Breast epithelium (tissue), 4 donors: ENCODE data around the gene CCDC187. TPM values are rescaled to one million over a fixed set of nuclear protein-coding genes. Genes with fewer than 3 reads are reported as not detected.

ENCODE experiments used
- DNase-seq, 2 donors: peaks; one replicate each; pipeline ENCODE4 v3.0.0-alpha.2; 2019; ENCODE audit warnings: low spot score in 2 of 2
- H3K27ac ChIP-seq, 2 donors: fragments of 200-600 bp; sonication (generic) in 1 of 2; one replicate each; pipeline ENCODE4 v1.5.1; 2016 to 2019; ENCODE audit warnings: mild to moderate bottlenecking in 1 of 2
- H3K27me3 ChIP-seq, 2 donors: fragments of 200-600 bp; sonication (generic) in 1 of 2; one replicate each; pipeline versions ENCODE4 v1.5.1 to v1.6.0; 2017 to 2019; ENCODE audit warnings: control low read depth in 1 of 2, mild to moderate bottlenecking in 1 of 2
- H3K36me3 ChIP-seq: fragments of 200-600 bp; one replicate; pipeline ENCODE4 v1.5.1; 2019
- H3K4me1 ChIP-seq, 2 donors: fragments of 200-600 bp; sonication (generic); one replicate each; pipeline ENCODE4 v1.5.1; 2016 to 2019; ENCODE audit warnings: control low read depth in 1 of 2
- H3K4me3 ChIP-seq, 3 donors: fragments of 200-600 bp; sonication (generic); 1 replicate in 2 of 3; 2 replicates in 1 of 3; pipeline ENCODE4 v1.5.1; 2016 to 2019; ENCODE audit warnings: mild to moderate bottlenecking in 3 of 3, moderate library complexity in 2 of 3
- H3K9me3 ChIP-seq, 2 donors: fragments of 200-600 bp; sonication (generic) in 1 of 2; one replicate each; pipeline ENCODE4 v1.5.1; 2016 to 2019; ENCODE audit warnings: control low read depth in 1 of 2
- POLR2A ChIP-seq: fragments of 450-650 bp; IDR thresholded peaks from one replicate; pipeline ENCODE4 v1.6.1; 2016; ENCODE audit warnings: antibody characterized with exemption, mild to moderate bottlenecking, moderate library complexity
- POLR2AphosphoS5 ChIP-seq, 3 donors: sonication (generic); formaldehyde crosslinking; IDR thresholded peaks; one replicate each; pipeline ENCODE4 v1.6.1; 2017; ENCODE audit warnings: antibody characterized with exemption in 3 of 3
- intact Hi-C: fragments of 100-400 bp; cut with DNase I; formaldehyde crosslinking; loops from one replicate; pipeline ENCODE4 v1.15.1; 2023; ENCODE audit warnings: low total_unique reads
- total RNA-seq, 3 donors: library from RNA; depleted of rRNA; stranded (reverse); fragments of >200 nt; gene quantifications; one replicate each; pipeline ENCODE4 v1.1.0, GENCODE V29; 2016
- TF ChIP-seq, protein P1 (sequence below), 3 donors: fragments of 450-650 bp; IDR thresholded peaks; one replicate each; pipeline ENCODE4 v1.5.1; 2016 to 2017; ENCODE audit warnings: antibody characterized with exemption in 3 of 3, mild to moderate bottlenecking in 3 of 3, moderate library complexity in 3 of 3

The CCDC187 gene
- total RNA-seq, 3 donors from 2014 or later = not detected

DNA sequence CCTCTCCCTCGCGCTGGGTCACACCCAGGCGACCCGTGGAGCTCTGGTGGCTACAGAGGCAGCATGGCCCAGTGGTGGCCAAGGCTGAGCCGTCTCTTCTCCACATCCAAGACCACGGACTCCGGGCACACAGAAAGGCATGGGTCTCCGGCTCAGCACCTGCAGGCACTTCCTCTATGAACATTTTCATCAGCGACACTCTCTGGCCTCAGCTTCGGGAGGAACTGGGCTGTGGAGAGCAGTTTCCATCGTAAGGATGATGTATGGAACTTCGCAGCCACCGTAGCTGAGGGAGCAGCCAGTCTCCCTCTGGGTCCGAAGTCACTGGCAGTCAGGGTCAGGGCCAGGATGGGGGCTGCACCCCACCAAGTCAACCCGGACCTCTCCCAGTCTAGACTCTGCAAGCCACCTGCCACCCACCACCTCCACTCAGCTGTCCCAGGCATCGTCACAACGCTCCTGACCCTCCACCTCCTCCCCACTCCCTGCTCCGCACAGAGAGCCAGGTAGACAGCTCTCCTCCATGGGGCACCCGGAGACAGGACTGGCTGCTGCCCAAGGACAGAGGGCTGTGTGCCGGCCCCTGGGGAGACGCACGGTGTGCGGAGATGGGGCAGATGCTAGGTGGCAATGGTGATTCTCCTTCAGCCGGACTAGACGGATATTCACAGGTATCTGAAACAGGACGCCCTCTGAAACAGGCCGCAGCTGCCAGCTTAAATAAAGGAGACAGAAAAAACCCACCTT is 68.0 kb downstream of the CCDC187 start:
- intact Hi-C loops = no loop called here
- H3K36me3 ChIP-seq = no peaks in the 10 kb centered on the region

GRCh38 chr9:136235171-136235570 is 68.7 kb downstream of the CCDC187 start:
- no peak for DNase-seq
- intact Hi-C loops = no loop called here
- no peaks in the 10 kb centered on the region for H3K36me3 ChIP-seq

More for the DNA sequence above, 68.0 kb downstream of the CCDC187 start:
- no peak for TF ChIP-seq POLR2A
- TF ChIP-seq, protein P1, sequence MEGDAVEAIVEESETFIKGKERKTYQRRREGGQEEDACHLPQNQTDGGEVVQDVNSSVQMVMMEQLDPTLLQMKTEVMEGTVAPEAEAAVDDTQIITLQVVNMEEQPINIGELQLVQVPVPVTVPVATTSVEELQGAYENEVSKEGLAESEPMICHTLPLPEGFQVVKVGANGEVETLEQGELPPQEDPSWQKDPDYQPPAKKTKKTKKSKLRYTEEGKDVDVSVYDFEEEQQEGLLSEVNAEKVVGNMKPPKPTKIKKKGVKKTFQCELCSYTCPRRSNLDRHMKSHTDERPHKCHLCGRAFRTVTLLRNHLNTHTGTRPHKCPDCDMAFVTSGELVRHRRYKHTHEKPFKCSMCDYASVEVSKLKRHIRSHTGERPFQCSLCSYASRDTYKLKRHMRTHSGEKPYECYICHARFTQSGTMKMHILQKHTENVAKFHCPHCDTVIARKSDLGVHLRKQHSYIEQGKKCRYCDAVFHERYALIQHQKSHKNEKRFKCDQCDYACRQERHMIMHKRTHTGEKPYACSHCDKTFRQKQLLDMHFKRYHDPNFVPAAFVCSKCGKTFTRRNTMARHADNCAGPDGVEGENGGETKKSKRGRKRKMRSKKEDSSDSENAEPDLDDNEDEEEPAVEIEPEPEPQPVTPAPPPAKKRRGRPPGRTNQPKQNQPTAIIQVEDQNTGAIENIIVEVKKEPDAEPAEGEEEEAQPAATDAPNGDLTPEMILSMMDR (IDR thresholded peaks at IDR 0.05) = no peak
- no peak for TF ChIP-seq POLR2AphosphoS5 (IDR thresholded peaks at IDR 0.05)
- no peak for DNase-seq
- Histone ChIP-seq H3K9me3 (no peaks in the 10 kb centered on the region), H3K27ac (no peak overlapping the region), H3K4me3 (no peak overlapping the region), H3K4me1 (no peaks in the 10 kb centered on the region), H3K27me3 (no peaks in the 10 kb centered on the region)

DNA sequence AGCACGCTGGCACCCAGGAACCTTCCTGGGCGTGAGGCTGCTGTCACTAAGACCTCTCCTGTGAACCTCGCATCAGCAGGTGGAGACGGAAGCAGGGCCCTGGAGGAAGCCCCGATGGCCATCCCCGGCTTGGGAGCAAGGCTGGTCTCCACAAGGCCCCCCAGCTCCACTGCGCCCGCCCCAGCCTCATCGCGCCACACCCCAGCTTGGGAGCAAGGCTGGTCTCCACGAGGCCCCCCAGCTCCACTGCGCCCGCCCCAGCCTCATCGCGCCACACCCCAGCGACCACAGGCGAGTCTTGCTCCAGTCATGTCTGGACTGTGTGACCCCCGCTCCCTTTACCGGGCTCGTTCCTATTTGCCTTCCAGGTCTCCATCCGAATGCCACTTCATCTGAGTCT is 69.3 kb downstream of the CCDC187 start:
- TF ChIP-seq POLR2AphosphoS5 (IDR thresholded peaks at IDR 0.05) (no peak), POLR2A (no peak)
- TF ChIP-seq, protein P1 (IDR thresholded peaks at IDR 0.05) = no peak
- intact Hi-C loops = no loop called here

More at GRCh38 chr9:136235171-136235570, 68.7 kb downstream of the CCDC187 start:
- no peak for TF ChIP-seq POLR2AphosphoS5 (IDR thresholded peaks at IDR 0.05)
- TF ChIP-seq, protein P1 (IDR thresholded peaks at IDR 0.05) = no peak
- TF ChIP-seq POLR2A = no peak
- H3K27ac ChIP-seq = no peak overlapping the region
- H3K4me3 ChIP-seq = no peak overlapping the region
- H3K27me3 ChIP-seq = no peaks in the 10 kb centered on the region
- H3K9me3 ChIP-seq = no peaks in the 10 kb centered on the region
- no peaks in the 10 kb centered on the region for H3K4me1 ChIP-seq

DNA sequence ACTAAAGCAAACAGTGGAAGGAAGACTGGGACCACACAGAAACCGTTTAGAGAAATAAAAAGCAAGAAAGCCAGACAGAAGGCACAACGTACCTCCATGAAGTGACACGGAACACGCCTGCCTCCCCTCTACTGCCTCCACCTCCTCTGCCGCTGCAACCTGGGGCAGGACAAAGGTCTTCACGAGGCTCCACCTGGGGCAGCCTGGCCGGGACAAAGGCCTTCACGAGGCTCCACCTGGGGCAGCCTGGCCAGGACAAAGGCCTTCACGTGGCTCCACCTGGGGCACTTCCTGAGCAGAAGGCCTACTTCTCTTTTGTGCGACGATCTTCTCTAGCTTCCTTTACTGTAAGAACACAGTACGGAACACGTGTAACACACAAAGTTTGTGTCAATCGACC is 70.0 kb downstream of the CCDC187 start:
- no peak overlapping the region for H3K27ac ChIP-seq
- TF ChIP-seq POLR2AphosphoS5 (IDR thresholded peaks at IDR 0.05) = no peak
- TF ChIP-seq, protein P1 (IDR thresholded peaks at IDR 0.05) = no peak
- no peak for TF ChIP-seq POLR2A
- no peaks in the 10 kb centered on the region for H3K9me3 ChIP-seq
- H3K4me1 ChIP-seq = no peaks in the 10 kb centered on the region
- intact Hi-C loops = no loop called here
- no peak for DNase-seq
- no peaks in the 10 kb centered on the region for H3K36me3 ChIP-seq
- no peak overlapping the region for H3K4me3 ChIP-seq
- no peaks in the 10 kb centered on the region for H3K27me3 ChIP-seq

More for the DNA sequence above, 69.3 kb downstream of the CCDC187 start:
- DNase-seq = no peak
- Histone ChIP-seq H3K27me3 (no peaks in the 10 kb centered on the region), H3K36me3 (no peaks in the 10 kb centered on the region), H3K27ac (no peak overlapping the region), H3K9me3 (no peaks in the 10 kb centered on the region), H3K4me1 (no peaks in the 10 kb centered on the region), H3K4me3 (no peak overlapping the region)

- TF ChIP-seq POLR2AphosphoS5 (IDR thresholded peaks at IDR 0.05) = no peak
- no peak for TF ChIP-seq POLR2A
- TF ChIP-seq, protein P1 (IDR thresholded peaks at IDR 0.05) = no peak
- H3K4me3 ChIP-seq = no peak overlapping the region
- DNase-seq = no peak
- H3K27ac ChIP-seq = no peak overlapping the region
- intact Hi-C loops = no loop called here
- H3K9me3 ChIP-seq = no peaks in the 10 kb centered on the region
- H3K4me1 ChIP-seq = no peaks in the 10 kb centered on the region
- no peaks in the 10 kb centered on the region for H3K36me3 ChIP-seq
- H3K27me3 ChIP-seq = no peaks in the 10 kb centered on the region
These were observed 70.5 kb downstream of the CCDC187 start for GRCh38 chr9:136233411-136233810.
